Measurements from ENCODE around the gene MAX. TPM values are rescaled to one million over a fixed set of nuclear protein-coding genes. Genes with fewer than 3 reads are reported as not detected.
A peak's percentile ranks its signal among the peaks of the same experiment; 100 is the strongest.

MAX gene
- total and polyA plus RNA-seq, 2 of the 13 experiments (the other 11 are each of a cell fraction or from before 2014, with no cell fraction given) = 28.5 to 29.3 TPM

- TF ChIP-seq ZNF318 (CRISPR knock-in tag; IDR thresholded peaks at IDR 0.05) (no peak), NKX3-1 (CRISPR knock-in tag; IDR thresholded peaks at IDR 0.05) (no peak), ZNF747 (CRISPR knock-in tag; IDR thresholded peaks at IDR 0.05; ENCODE audit: borderline replicate concordance) (no peak), ATF7 (IDR thresholded peaks at IDR 0.05) (no peak), ATF7 (CRISPR knock-in tag; IDR thresholded peaks at IDR 0.05) (no peak), ZNF687 (CRISPR knock-in tag; IDR thresholded peaks at IDR 0.05) (no peak), MXI1 (IDR thresholded peaks at IDR 0.05; ENCODE audit: borderline replicate concordance, low read depth, low read length) (no peak), ZMYM4 (CRISPR knock-in tag; IDR thresholded peaks at IDR 0.05) (peak; percentile 31; the same call in 1 of the 2 replicates), ARID3A (IDR thresholded peaks at IDR 0.05; ENCODE audit: low read depth, low read length) (0 out of 2 replicates have a peak, but pooled peaks have one; percentile 35), RFX3 (CRISPR knock-in tag; IDR thresholded peaks at IDR 0.05) (no peak), HNF4A (CRISPR knock-in tag; IDR thresholded peaks at IDR 0.05) (peak; percentile 52; the same call in 1 of the 2 replicates), ZNF253 (CRISPR knock-in tag; IDR thresholded peaks at IDR 0.05; ENCODE audit: borderline replicate concordance) (no peak), TMF1 (CRISPR knock-in tag; IDR thresholded peaks at IDR 0.05; ENCODE audit: low read depth) (no peak), SMAD3 (CRISPR knock-in tag; IDR thresholded peaks at IDR 0.05) (no peak), LCORL (IDR thresholded peaks at IDR 0.05) (no peak), LCORL (CRISPR knock-in tag; IDR thresholded peaks at IDR 0.05) (no peak), KDM2A (CRISPR knock-in tag; IDR thresholded peaks at IDR 0.05; ENCODE audit: borderline replicate concordance, low read depth) (no peak)
Measured at GRCh38 chr14:65132855-65133254, 30.5 kb upstream of the MAX start (continued).

All from HepG2 (cell line).